Measurements from ENCODE around the gene HBB.

HBB gene

GRCh38 chr11:5227681-5228080 lies 810 bp upstream of the HBB start:
- no peak for DNase-seq (ENCODE audit: low read depth in 2 of 2)

GRCh38 chr11:5225480-5225871 lies 1.4 kb downstream of the HBB start:
- DNase-seq (ENCODE audit: low read depth in 2 of 2) = no peak

GRCh38 chr11:5224538-5225479 lies 2.1 kb downstream of the HBB start:
- no peak for DNase-seq (ENCODE audit: low read depth in 2 of 2)

- no peak for DNase-seq (ENCODE audit: low read depth in 2 of 2)
These were observed 3.2 kb downstream of the HBB start for GRCh38 chr11:5223686-5224085.

- no peak for DNase-seq (ENCODE audit: low read depth in 2 of 2)
These were observed 3.7 kb downstream of the HBB start for GRCh38 chr11:5223146-5223545.

GRCh38 chr11:5210376-5210885 lies 16.4 kb downstream of the HBB start:
- no peak for DNase-seq (ENCODE audit: low read depth in 2 of 2)

- DNase-seq (ENCODE audit: low read depth in 2 of 2) = no peak
These were observed 22.1 kb downstream of the HBB start for GRCh38 chr11:5204787-5205186.

- DNase-seq (ENCODE audit: low read depth in 2 of 2) = no peak
These were observed 23.5 kb downstream of the HBB start for GRCh38 chr11:5203366-5203765.

- DNase-seq (ENCODE audit: low read depth in 2 of 2) = no peak
These were observed 26.3 kb downstream of the HBB start, which contains the start of gene OR51V1 for GRCh38 chr11:5200582-5200981. TSS of gene OR51V1 (minus strand) at chr11:5200682. CDS start at chr11:5200682, 0 bp downstream.

GRCh38 chr11:5198285-5198684 lies 28.6 kb downstream of the HBB start:
- no peak for DNase-seq (ENCODE audit: low read depth in 2 of 2)

GRCh38 chr11:5197536-5197935 lies 29.3 kb downstream of the HBB start:
- DNase-seq (ENCODE audit: low read depth in 2 of 2) = no peak

GRCh38 chr11:5196731-5197130 lies 30.1 kb downstream of the HBB start:
- no peak for DNase-seq (ENCODE audit: low read depth in 2 of 2)

- no peak for DNase-seq (ENCODE audit: low read depth in 2 of 2)
These were observed 30.8 kb downstream of the HBB start for GRCh38 chr11:5196067-5196466.

- no peak for DNase-seq (ENCODE audit: low read depth in 2 of 2)
These were observed 34.1 kb downstream of the HBB start for GRCh38 chr11:5192738-5193137.

- DNase-seq (ENCODE audit: low read depth in 2 of 2) = no peak
These were observed 38.7 kb downstream of the HBB start for GRCh38 chr11:5188201-5188600.

GRCh38 chr11:5178046-5178837 lies 48.6 kb downstream of the HBB start:
- DNase-seq (ENCODE audit: low read depth in 2 of 2) = no peak
